Measurements from ENCODE around the gene BCL6B.
"Not testable (repeated sequence)": the region's sequence is repeated elsewhere in the genome, so short reads cannot be mapped to it uniquely, and the experiment has no call there.

The BCL6B gene, protein sequence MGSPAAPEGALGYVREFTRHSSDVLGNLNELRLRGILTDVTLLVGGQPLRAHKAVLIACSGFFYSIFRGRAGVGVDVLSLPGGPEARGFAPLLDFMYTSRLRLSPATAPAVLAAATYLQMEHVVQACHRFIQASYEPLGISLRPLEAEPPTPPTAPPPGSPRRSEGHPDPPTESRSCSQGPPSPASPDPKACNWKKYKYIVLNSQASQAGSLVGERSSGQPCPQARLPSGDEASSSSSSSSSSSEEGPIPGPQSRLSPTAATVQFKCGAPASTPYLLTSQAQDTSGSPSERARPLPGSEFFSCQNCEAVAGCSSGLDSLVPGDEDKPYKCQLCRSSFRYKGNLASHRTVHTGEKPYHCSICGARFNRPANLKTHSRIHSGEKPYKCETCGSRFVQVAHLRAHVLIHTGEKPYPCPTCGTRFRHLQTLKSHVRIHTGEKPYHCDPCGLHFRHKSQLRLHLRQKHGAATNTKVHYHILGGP
- 0 to 0.58 (median 0.04) reads per million in 3 experiments for total RNA-seq

DNA sequence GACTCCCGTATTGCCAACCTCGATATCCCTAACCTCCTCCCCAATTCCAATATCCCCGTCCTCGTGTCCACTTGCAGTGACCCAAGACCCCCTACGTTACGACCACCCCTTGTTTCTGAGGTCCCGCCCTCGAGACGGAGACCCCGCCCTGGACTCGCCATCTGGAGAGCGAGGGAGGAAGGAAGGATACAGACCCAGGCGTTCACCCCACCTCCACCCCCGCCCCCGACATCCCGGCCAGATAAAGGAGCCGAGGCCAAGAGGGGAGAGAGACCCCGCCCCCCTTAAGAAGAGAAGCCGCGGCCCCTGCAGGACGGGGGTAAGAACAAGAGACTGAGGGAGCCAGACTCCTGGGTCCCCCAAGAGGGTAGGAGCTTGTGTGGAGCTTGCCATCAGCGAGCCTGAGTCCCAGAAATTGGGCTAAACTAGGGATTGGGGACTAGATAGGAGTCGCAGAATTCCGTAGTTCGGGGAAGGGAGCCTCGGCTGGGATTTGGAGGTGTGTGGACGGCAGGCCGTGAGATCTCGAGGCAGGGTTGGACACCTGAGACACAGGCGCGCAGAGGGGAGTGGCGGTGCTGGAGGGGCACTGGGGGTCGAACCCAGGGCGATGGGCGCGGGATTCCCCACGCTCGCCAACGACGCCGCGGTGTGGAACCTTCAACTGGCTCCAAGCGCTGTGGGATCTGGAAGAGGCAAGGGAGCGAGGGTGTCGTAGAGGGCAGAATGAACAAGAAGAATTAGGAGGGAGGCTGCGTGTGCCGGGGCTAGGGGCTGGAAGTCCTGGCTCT, at the start of gene BCL6B:
Gene BCL6B (plus strand): TSS at position 270 of the 791 bp plus-strand sequence. CDS start 622 bp downstream, outside the sequence.
- DNase-seq: no peak

DNA sequence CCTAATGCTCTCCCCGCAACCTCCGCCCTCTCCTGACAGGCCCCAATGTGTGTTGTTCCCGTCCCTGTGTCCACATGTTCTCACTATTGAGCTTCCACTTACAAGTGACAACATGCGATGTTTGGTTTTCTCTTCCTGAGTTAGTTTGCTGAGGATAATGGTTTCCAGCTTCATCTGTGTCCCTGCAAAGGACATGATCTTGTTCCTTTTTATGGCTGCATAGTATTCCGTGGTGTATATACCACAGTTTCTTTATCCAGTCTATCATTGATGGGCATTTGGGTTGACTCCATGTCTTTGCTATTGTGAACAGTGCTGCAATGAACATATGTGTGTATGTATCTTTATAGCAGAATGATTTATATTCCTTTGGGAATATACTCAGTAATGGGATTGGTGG, 43.4 kb upstream of the BCL6B start:
- DNase-seq: not testable (repeated sequence)

DNA sequence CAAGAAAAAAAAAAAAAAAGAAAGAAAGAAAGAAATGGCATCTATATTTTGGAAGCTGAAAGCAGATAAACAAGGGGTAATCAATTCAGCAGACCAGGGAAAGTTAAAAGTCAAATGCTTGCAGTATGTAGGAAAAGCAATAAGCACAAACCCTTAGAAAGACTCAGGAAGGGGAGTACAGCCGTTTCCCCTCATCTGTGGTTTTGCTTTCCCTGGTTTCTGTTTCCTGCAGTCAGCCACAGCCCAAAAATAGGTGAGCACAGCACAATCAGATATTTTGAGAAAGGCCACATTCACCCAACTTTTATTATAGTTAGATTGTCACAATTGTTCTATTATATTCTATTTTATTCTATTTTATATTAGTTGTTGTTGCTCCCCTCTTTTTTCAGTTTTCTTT, 41.4 kb upstream of the BCL6B start:
- no peak for DNase-seq

DNA sequence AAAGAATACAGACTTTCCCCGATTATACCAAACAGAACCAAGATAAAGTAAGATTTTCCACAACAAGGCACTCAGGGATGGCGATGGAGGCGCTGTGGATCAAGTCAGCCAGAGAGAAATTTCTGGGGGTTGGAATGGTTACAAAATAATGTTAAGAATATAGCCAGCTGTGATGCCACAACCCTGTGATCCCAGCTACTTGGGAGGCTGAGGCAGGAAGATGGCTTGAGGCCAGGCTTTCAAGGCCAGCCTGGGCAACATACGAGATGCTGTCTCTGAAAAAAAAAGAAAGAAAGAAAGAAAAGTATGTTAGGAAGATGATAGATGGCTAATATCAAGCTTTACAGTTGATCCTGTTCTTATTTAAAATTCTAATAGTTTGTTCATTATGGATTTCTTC, 37.6 kb upstream of the BCL6B start:
- no peak for DNase-seq

DNA sequence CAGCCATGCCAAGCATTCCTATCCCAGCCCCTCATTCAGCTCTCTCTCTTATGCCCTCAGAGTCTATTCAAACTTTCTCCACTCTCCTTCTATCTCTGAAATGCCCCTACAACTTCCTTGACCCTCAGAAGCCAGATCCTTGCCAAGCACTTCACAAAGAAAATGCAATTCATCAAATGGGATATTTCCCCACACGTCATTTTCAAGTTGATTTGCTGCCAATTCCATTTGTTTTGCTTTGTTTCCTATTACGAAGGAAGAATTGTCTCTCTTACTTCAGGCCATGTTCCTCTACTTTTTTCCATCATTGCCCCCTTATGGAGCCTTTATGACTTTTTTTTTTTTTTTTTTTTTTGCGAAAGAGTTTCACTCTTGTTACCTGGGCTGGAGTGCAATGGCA, 36.2 kb upstream of the BCL6B start:
- no peak for DNase-seq

DNA sequence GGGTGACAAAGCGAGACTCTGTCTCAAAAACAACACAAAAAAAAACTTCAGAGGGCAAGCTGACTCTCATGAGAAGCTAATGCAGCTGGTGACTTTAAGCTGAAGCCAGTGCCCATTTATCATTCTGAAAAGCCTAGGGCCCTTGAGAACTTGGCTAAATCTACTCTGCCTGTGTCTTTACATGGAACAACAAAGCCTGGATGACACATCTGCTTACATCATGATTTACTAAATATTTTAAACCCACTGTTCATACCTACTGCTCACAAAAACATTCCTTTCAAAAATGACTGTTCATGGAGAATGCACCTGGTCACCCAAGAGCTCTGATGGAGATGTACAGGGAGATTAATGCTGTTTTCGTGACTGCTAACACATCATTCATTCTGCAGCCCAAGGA, 33.1 kb upstream of the BCL6B start:
- no peak for DNase-seq

DNA sequence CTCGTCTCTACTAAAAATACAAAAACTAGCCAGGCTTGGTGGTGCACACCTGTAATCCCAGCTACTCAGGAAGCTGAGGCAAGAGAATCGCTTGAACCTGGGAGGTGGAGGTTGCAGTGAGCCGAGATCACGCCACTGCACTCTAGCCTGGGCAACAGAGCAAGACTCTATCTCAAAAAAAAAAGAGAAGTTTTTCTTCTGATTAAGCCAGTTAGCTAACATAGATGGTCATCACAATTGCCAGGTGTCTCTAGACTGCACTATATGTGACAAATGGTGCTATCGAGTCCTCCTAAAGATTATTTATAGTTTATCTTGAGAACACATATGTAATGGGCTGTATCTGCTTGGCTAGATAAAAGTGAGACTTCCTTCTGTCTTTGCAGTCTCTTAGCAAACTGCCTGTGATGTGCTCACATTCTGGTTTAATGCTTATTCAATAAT, 29.2 kb upstream of the BCL6B start:
- not testable (repeated sequence) for DNase-seq

DNA sequence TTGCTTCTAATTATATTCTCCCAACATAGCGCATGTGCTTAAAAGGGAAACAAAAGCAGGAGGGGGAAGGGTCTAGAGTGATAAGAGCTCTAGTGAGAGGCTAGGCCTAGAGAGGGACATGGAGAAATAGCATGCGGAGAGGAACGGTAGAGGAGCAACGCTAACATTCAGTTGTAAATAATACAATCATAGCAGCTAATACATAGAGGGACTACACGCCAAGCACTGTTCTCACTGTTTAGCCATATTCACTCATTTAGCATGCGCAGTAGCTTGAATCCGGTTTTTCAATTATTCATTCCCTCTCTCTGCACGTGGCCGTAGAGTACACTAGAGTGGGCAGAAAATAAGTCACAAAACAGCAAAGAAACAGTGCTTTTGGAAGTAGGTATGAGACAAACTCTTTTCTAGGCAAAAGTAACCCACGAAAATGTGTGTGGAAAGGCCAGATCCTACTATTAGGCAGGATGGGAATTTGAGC, 28.7 kb upstream of the BCL6B start:
- DNase-seq: no peak

DNA sequence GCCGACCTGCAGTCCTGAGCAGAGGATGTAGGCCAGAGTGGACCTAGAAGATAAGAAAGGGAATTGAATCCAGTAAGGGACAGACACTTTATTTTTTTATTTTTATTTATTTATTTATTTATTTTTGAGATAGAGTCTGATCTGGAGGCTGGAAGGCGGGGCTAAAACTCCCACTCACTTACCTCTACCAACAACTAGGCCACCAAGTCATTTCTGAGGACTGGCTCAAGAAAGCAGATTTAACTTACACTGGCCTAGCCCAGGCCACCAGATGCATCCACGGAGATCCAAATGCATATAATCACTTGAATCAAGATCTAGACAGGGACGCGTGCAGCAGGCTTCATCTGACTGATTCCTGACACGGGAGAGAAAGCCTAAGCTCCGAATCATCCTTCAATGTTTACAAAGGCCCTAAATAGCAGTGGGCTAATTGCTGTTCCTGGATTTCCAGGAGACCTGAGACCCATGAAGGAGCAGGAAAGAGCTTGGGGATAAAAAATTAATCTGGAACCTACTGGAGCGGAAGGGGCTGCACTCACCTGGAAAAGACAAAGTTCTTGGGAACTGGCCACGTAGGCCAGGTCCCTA, 28.1 kb upstream of the BCL6B start:
- DNase-seq: no peak

DNA sequence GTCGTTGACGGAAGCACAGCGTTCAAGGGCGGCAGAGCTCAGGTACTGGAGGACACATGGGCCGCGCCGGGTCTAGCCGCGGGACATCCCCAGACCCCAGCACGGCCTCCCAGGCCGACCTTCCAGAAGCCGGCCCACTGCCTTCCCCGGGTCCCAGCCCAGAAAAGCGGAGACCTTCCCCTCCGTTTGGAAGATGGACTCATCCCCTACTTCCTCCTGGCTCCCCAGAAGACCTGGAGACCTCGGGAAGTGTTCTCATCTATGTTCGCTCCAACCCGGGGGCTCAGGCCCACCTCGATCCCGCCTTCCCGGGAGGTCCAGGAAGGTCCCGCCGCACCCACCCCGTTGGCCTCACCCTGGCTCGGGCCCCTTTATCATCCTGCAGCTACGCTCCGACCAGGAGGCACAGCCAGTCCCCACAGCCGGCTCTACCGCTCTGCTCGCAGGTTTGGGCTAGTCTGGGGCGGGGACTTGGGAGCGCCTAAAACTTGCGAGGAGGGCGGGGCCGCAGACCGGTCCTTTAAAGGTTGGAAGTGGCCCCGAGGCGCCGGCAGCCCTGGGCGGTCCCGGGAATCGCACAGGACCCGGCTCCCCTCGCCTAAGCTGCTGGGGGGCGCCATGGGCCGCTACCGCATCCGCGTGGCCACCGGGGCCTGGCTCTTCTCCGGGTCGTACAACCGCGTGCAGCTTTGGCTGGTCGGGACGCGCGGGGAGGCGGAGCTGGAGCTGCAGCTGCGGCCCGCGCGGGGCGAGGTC, 27.2 kb upstream of the BCL6B start, which contains the start of gene ALOX12:
Gene ALOX12 (plus strand): TSS at position 550 of the 756 bp plus-strand sequence. CDS start 69 bp downstream, at position 619.
- no peak for DNase-seq

DNA sequence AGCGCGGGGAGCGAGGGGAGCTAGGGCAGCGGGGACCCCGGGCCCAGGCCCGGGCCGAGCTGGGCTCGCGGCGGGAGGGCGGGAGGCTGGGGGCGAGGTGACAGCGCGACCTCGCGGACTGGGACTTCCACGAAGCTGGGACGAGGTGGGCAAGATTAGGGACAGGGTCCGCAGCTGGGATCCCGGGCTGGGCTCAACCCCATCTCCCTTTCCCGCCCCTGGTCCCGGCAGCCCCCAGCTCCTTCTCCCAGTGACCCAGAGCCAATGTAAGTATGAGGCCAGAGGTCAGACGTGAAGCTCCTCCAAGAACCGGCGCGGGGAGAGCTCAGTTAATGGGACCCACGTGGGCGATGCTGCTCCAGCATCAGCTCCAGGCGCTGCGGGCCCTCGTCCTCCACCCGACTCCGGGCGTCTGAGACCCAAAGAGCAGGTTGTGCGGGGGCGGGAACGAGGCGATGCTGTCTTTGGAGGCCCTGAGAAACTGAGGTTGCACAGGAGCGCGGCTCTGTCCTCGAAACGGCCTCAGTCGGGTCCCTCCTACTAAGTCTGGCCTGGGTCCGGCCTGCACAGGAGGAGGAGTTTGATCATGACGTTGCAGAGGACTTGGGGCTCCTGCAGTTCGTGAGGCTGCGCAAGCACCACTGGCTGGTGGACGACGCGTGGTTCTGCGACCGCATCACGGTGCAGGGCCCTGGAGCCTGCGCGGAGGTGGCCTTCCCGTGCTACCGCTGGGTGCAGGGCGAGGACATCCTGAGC, 26.4 kb upstream of the BCL6B start:
- DNase-seq: no peak

DNA sequence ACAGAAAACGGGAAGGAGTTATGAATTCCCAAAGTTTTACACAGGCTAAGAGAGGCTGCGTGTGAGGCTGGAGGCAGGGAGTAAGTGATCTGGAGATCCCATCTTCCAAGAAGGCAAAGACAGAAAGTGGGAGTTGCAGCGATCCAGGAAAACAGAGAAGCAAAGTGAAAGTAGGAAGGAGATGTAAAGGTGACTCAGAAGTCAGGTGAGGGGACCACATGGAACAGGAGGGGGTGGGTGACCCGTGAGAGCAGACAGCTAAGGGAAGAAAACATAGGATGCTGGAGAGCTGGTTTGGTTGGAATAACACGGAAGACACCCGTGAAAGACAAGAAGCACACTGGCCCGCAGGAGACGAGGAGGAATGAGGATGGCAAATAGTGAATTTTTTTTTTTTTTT, 25.7 kb upstream of the BCL6B start:
- DNase-seq: no peak

DNA sequence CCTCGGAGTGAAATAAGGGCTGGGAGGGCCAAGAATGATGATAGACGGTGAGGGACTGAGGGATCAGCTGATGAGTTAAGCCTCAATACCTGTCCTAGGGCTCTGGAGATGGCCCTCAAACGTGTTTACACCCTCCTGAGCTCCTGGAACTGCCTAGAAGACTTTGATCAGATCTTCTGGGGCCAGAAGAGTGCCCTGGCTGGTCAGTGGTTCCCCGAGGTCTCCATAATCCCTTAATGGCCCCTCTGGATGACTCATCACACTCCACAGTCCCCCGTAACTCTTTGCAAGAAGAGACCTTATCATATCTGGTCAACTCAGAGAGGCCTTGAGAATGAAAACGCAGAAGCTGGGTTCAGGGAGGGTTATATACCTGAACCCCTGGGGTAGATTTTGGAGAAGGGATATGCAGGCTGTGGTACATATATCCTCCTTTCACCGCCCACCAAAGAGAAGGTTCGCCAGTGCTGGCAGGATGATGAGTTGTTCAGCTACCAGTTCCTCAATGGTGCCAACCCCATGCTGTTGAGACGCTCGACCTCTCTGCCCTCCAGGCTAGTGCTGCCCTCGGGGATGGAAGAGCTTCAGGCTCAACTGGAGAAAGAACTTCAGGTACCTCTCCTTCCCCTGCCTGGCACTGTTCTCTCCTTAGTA, 23.9 kb upstream of the BCL6B start:
- DNase-seq: no peak

DNA sequence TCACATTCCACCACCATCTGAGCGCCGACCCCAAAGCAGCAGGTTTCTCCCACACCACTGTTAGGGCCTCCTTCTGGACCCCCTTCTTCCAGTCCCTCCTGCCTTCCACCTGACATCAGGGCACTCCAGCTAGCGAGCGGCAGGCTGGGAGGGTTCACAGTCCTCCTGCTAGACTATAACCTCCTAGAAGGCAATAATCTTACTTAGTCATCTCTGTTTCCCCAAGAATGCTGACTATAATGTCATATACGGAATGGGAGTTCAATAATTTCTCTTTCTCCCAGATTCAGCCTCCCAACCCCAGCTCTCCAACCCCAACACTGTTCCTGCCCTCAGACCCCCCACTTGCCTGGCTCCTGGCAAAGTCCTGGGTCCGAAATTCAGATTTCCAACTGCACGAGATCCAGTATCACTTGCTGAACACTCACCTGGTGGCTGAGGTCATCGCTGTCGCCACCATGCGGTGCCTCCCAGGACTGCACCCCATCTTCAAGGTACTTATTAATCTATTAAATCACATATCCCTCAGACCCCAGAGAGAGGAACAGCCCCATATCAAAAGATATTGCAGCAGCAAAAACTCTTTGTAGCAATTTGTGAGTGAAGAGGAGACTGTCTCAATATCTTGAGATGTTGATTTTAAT, 21.4 kb upstream of the BCL6B start:
- peak; percentile 26 for DNase-seq

DNA sequence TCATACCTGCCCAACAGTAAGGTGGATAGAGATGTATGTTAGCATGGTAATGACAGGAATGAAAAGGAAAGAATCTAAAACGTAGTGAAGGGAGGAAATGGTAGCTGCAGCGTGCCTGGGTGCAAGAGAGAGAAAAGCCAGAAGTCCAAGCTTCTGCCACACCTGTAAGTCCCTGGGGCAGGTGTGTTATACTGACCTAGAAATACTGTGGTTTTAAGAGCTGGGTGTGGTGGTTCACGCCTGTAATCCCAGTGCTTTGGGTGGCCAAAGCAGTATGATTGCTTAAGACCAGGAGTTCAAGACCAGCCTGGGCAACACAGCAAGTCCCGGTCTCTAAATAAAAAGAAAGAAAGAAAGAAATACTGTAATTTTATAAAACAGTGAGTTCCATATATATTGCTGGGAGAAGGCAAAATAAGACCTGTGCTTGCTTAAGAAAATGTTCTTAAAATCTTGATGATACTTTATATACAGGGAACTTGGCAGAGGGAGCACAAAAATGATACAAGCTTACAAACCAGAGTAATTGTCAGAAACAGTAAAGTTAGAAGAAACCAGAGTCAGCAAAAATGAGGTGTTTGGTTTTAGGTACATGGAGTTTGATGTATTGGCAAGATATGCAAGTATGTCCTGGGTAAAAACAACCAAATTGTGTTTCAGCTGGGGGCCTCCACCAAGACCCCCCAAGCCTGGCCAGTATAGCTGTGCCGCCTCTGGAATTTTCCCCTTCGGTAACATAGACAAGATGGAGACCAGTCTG, 20.4 kb upstream of the BCL6B start:
- DNase-seq: no peak

DNA sequence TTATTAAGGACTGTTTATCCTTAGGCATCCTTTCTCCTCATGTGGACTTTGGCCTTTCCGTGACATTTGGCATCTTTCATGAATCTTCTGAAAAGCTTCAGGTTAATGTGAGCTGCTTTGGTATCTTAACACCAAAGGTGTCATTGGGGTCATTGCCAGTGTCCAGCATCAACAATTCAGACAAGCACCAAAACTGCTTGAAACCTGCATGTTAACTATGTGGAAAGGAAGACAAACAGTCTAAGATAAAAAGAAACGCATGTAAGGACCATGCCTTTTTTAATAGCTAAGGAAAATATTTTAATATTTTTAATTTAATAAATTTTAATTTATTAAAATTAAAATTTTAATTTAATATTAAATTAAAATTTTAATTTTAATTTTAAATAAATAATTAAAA, 19.1 kb upstream of the BCL6B start:
- no peak for DNase-seq

DNA sequence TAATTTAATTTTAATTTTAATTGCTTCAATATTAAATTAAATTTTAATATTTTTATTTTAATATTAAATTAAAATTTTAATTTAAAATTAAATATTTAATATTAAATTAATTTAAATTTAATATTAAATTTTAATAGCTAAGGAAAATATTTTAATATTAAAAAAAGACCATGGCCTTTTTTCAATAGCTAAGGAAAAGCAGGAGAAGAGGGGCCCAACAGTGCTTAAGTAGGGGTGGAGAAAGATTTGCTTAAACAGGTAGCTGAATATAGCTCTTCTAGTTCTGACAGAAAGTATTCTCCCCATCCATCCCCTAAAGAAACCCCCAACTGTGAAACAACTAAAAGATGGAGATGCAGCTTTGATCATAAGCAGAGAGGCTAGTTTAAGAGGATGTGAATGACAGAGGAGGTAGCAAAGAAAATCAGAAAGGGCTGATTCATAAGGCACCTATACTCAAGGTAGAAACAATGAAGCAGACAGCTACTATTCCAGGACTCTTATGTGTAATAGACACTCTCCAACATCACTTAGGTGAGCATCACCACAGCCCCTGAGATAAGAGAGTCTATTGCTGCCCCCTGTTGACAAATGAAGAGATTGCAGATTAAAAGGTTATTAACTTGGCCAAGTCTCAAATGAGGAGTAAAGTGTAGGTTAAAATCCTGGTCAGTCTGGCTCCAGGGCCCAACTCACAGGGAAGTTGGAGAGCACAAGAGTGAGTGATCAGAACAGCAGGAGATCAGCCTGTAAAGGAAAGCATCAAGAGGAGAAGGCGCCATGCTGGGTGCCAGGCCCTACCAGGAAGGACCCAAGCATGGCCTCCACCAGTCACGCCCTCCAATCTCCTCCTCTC, 18.2 kb upstream of the BCL6B start:
- peak; percentile 71 for DNase-seq

DNA sequence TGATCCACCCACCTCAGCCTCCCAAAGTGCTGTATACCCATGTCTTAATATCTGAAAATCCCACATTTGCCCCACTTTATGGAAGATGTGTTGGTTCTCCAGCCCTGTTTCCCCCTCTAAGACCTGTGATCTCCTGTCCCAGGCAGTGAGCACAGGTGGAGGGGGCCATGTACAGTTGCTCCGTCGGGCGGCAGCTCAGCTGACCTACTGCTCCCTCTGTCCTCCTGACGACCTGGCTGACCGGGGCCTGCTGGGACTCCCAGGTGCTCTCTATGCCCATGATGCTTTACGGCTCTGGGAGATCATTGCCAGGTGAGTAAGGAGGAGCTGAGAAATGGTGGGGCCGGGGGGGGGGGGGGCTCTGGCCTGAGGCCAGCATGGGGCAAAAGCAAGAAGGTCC, 17.1 kb upstream of the BCL6B start:
- DNase-seq: no peak

DNA sequence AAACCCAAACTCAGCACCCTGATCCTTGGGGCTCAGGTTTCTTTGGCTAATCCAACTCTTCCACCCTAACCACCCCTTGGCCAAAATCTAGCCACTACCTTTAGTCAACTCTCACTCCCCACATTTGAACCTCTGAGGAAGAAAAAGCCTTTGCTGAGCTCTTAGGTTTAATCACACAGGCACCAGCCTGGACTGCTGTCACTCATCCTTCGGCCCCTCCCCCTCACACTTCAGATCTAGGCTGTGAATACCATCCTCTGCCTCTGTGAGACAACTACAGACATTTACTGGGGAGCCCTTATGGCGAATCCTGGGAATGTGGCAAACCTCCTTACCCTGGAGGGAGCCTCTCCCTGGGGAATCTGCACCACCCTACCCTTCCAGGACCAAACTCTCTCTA, 15.7 kb upstream of the BCL6B start:
- DNase-seq: no peak

Data from central memory CD4-positive, alpha-beta T cell (primary cell).